Neural cell (in vitro differentiated cells): ENCODE measurements around the gene LRIG1. TPM values are rescaled to one million over a fixed set of nuclear protein-coding genes. Genes with fewer than 3 reads are reported as not detected.

Experiments
- H2AFZ ChIP-seq: fragments of 200-600, 300-800 bp; sonication (generic), shearing (Covaris generic); 2 replicates; pipeline ENCODE4 v1.6.0; 2014; ENCODE audit warnings: low read depth, mild to moderate bottlenecking, antibody characterized with exemption, low read length, moderate library complexity
- H3F3A ChIP-seq: fragments of 200-600 bp; shearing (Covaris generic); 2 replicates; pipeline ENCODE4 v1.6.1; 2016; ENCODE audit warnings: mild to moderate bottlenecking, moderate library complexity, mixed read lengths, antibody characterized with exemption, low read length; ENCODE audit not compliant: insufficient read depth, poor library complexity, severe bottlenecking
- H3K27ac ChIP-seq: fragments of 200-600, 300-800 bp; sonication (generic), shearing (Covaris generic); 2 replicates; pipeline ENCODE4 v1.5.1; 2014; ENCODE audit warnings: mild to moderate bottlenecking, low read length, moderate library complexity
- H3K27me3 ChIP-seq: fragments of 300-800, 200-600 bp; sonication (generic), shearing (Covaris generic); 2 replicates; pipeline ENCODE4 v1.6.0; 2014; ENCODE audit warnings: mild to moderate bottlenecking, low read depth, low read length, moderate library complexity; ENCODE audit not compliant: insufficient read depth
- H3K36me3 ChIP-seq: fragments of 300-800, 200-600 bp; sonication (generic), shearing (Covaris generic); 2 replicates; pipeline ENCODE4 v1.5.1; 2014; ENCODE audit warnings: mild to moderate bottlenecking, antibody characterized with exemption, low read length, moderate library complexity; ENCODE audit not compliant: insufficient read depth
- H3K4me2 ChIP-seq: fragments of 300-800, 200-600 bp; sonication (generic), shearing (Covaris generic); 2 replicates; pipeline ENCODE4 v1.6.0; 2014; ENCODE audit warnings: mild to moderate bottlenecking, low read length
- H3K4me3 ChIP-seq: fragments of 300-800, 200-600 bp; sonication (generic), shearing (Covaris generic); 2 replicates; pipeline ENCODE4 v1.5.1; 2014; ENCODE audit warnings: mild to moderate bottlenecking, low read length, moderate library complexity
- H3K79me2 ChIP-seq: fragments of 200-600 bp; shearing (Covaris generic); replicated peaks from 2 replicates; pipeline ENCODE4 v1.6.0; 2014; ENCODE audit warnings: mild to moderate bottlenecking, low read length, moderate library complexity; ENCODE audit not compliant: insufficient read depth
- H3K9ac ChIP-seq: fragments of 300-800, 200-600 bp; sonication (generic), shearing (Covaris generic); 2 replicates; pipeline ENCODE4 v1.6.1; 2016; ENCODE audit warnings: mild to moderate bottlenecking, low read length, mixed read lengths
- H3K9me2 ChIP-seq: fragments of 200-600 bp; shearing (Covaris generic); 2 replicates; pipeline ENCODE4 v1.6.1; 2016; ENCODE audit warnings: mild to moderate bottlenecking, low read length, mixed read lengths; ENCODE audit not compliant: insufficient read depth
- H3K9me3 ChIP-seq: fragments of 200-600, 300-800 bp; sonication (generic), shearing (Covaris generic); 2 replicates; pipeline ENCODE4 v1.6.1; 2016; ENCODE audit warnings: mild to moderate bottlenecking, mixed run types, low read length, moderate library complexity, mixed read lengths
- H4K20me1 ChIP-seq: fragments of 200-600 bp; shearing (Covaris generic); 2 replicates; pipeline ENCODE4 v1.6.1; 2016; ENCODE audit warnings: mild to moderate bottlenecking, mixed run types; ENCODE audit not compliant: insufficient read depth
- EP300 ChIP-seq: fragments of 450-650 bp; conservative IDR thresholded peaks from 2 replicates; pipeline ENCODE4 v1.6.1; 2014; ENCODE audit warnings: antibody characterized with exemption, mild to moderate bottlenecking, moderate library complexity; ENCODE audit not compliant: poor library complexity, severe bottlenecking
- EZH2 ChIP-seq: fragments of 200-600, 300-800 bp; shearing (Covaris generic), sonication (generic); IDR thresholded peaks from 2 replicates; pipeline ENCODE4 v1.6.1; 2014; ENCODE audit warnings: antibody characterized with exemption, low read length, borderline replicate concordance, mild to moderate bottlenecking; ENCODE audit not compliant: insufficient read depth, poor library complexity, severe bottlenecking
- MXI1 ChIP-seq: fragments of 450-650 bp; conservative IDR thresholded peaks from 2 replicates; pipeline ENCODE4 v1.6.1; 2014; ENCODE audit warnings: antibody characterized with exemption, mild to moderate bottlenecking; ENCODE audit not compliant: poor library complexity, severe bottlenecking
- POLR2AphosphoS5 ChIP-seq: IDR thresholded peaks from 2 replicates; pipeline ENCODE4 v1.6.1; 2012
- RAD21 ChIP-seq: fragments of 450-650 bp; conservative IDR thresholded peaks from 2 replicates; pipeline ENCODE4 v1.6.1; 2014; ENCODE audit warnings: antibody characterized with exemption, mild to moderate bottlenecking, moderate library complexity
- SMC3 ChIP-seq: fragments of 450-650 bp; conservative IDR thresholded peaks from 2 replicates; pipeline ENCODE4 v1.6.1; 2014; ENCODE audit warnings: antibody characterized with exemption, mild to moderate bottlenecking, moderate library complexity; ENCODE audit not compliant: poor library complexity
- TAF1 ChIP-seq: IDR thresholded peaks from 2 replicates; pipeline ENCODE4 v1.6.1; 2012; ENCODE audit warnings: low read depth
- polyA plus RNA-seq: library from polyadenylated mRNA; depleted of rRNA; stranded (reverse); fragments of >200 nt; gene quantifications from 2 replicates; pipeline ENCODE4 v1.2.3, GENCODE V29; 2014
- TF ChIP-seq, protein P1 (sequence below): fragments of 450-650 bp; IDR thresholded peaks from 2 replicates; pipeline ENCODE4 v1.5.1; 2014; ENCODE audit warnings: antibody characterized with exemption, mild to moderate bottlenecking, moderate library complexity; ENCODE audit not compliant: poor library complexity, severe bottlenecking
- TF ChIP-seq, protein P2 (sequence below): IDR thresholded peaks from 2 replicates; pipeline ENCODE4 v1.6.1; 2012; ENCODE audit warnings: borderline replicate concordance

Gene LRIG1
- polyA plus RNA-seq, 1 donor from 2014 or later, result 7.1 TPM

DNA sequence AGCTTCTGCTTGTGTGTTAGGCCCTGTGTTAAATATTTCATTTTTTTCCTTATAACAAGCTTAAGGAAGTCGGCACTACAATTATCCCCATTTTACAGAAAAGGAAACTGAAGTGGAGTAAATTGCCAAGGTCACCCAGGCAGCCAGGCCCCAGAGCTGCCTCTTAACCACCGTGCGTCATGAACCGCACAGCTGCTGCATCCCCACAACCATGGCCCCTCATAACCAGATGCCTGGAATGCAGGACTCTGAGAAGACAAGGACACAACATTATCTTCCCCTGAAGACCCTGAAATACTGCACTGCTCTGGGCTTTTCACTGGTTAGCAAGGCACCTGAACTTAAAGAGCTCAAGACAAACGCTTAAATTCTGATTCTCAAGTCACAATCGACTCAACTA lies 14.6 kb downstream of the LRIG1 start:
- no peak overlapping the region for H3K27ac ChIP-seq

DNA sequence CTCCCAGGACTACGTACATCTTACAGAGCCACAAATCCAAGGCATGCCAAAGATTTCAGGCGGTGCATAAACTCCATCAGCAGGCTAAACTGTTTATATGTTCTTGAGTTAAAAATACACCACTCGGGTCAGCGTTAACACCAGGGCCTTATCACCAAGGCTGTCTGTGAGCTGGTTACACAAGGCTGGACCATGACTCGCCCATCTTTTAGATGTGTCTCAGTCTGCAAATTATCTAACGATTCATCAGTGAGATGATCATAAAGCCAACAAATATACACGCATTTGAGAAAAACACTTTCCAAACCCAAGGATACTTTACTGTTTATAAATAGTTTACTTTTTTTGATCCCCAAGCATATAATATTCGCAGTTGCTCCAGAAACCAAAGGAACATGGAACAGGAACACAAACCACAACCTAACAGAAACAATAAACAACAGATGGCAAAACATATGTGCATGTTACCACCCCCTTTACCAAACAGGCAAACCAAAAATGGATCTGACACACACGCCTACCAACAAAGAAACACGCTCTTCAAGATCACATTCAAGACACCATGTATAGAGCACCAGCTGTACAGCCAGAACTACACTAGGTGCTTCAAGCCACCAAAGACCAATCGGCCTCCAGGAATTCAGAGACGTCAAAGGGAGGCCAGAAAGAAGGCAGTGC lies 15.4 kb downstream of the LRIG1 start:
- H3K79me2 ChIP-seq, result peaks cover 78% of the 10 kb centered on the region
- no peak overlapping the region for H3K4me2 ChIP-seq
- no peaks in the 10 kb centered on the region for H3K9me2 ChIP-seq
- no peak overlapping the region for H3K27ac ChIP-seq
- H3K9ac ChIP-seq, result no peak overlapping the region
- no peaks in the 10 kb centered on the region for H3F3A ChIP-seq
- no peaks in the 10 kb centered on the region for H4K20me1 ChIP-seq
- no peaks in the 10 kb centered on the region for H3K36me3 ChIP-seq
- no peaks in the 10 kb centered on the region for H3K27me3 ChIP-seq
- H3K4me3 ChIP-seq, result no peak overlapping the region
- TF ChIP-seq EP300, result no peak
- TF ChIP-seq, protein P1, sequence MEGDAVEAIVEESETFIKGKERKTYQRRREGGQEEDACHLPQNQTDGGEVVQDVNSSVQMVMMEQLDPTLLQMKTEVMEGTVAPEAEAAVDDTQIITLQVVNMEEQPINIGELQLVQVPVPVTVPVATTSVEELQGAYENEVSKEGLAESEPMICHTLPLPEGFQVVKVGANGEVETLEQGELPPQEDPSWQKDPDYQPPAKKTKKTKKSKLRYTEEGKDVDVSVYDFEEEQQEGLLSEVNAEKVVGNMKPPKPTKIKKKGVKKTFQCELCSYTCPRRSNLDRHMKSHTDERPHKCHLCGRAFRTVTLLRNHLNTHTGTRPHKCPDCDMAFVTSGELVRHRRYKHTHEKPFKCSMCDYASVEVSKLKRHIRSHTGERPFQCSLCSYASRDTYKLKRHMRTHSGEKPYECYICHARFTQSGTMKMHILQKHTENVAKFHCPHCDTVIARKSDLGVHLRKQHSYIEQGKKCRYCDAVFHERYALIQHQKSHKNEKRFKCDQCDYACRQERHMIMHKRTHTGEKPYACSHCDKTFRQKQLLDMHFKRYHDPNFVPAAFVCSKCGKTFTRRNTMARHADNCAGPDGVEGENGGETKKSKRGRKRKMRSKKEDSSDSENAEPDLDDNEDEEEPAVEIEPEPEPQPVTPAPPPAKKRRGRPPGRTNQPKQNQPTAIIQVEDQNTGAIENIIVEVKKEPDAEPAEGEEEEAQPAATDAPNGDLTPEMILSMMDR, result no peak
- no peak for TF ChIP-seq RAD21
- no peak for TF ChIP-seq POLR2AphosphoS5
- TF ChIP-seq, protein P2, sequence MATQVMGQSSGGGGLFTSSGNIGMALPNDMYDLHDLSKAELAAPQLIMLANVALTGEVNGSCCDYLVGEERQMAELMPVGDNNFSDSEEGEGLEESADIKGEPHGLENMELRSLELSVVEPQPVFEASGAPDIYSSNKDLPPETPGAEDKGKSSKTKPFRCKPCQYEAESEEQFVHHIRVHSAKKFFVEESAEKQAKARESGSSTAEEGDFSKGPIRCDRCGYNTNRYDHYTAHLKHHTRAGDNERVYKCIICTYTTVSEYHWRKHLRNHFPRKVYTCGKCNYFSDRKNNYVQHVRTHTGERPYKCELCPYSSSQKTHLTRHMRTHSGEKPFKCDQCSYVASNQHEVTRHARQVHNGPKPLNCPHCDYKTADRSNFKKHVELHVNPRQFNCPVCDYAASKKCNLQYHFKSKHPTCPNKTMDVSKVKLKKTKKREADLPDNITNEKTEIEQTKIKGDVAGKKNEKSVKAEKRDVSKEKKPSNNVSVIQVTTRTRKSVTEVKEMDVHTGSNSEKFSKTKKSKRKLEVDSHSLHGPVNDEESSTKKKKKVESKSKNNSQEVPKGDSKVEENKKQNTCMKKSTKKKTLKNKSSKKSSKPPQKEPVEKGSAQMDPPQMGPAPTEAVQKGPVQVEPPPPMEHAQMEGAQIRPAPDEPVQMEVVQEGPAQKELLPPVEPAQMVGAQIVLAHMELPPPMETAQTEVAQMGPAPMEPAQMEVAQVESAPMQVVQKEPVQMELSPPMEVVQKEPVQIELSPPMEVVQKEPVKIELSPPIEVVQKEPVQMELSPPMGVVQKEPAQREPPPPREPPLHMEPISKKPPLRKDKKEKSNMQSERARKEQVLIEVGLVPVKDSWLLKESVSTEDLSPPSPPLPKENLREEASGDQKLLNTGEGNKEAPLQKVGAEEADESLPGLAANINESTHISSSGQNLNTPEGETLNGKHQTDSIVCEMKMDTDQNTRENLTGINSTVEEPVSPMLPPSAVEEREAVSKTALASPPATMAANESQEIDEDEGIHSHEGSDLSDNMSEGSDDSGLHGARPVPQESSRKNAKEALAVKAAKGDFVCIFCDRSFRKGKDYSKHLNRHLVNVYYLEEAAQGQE, result no peak
- TF ChIP-seq EZH2, result no peak
- no peak for TF ChIP-seq MXI1
- H2AFZ ChIP-seq, result no peak overlapping the region
- no peaks in the 10 kb centered on the region for H3K9me3 ChIP-seq

More for the DNA sequence above, 14.6 kb downstream of the LRIG1 start:
- Histone ChIP-seq H3K9me2 (no peaks in the 10 kb centered on the region), H3K27me3 (no peaks in the 10 kb centered on the region), H3K9me3 (no peaks in the 10 kb centered on the region), H4K20me1 (no peaks in the 10 kb centered on the region), H2AFZ (no peak overlapping the region), H3K4me2 (no peak overlapping the region), H3K36me3 (no peaks in the 10 kb centered on the region), H3K79me2 (peaks cover 77% of the 10 kb centered on the region), H3K9ac (no peak overlapping the region), H3K4me3 (no peak overlapping the region), H3F3A (no peaks in the 10 kb centered on the region)
- TF ChIP-seq, protein P2, result no peak
- no peak for TF ChIP-seq SMC3
- no peak for TF ChIP-seq TAF1
- TF ChIP-seq EP300, result no peak
- TF ChIP-seq, protein P1, result no peak
- no peak for TF ChIP-seq MXI1
